Panc1 (cell line): ENCODE results near the gene RNF224. TPM values are rescaled to one million over a fixed set of nuclear protein-coding genes. Genes with fewer than 3 reads are reported as not detected.

Experiments used
- ATAC-seq: fragments of 200-7000 bp; cut with Tn5 transposase; 2 replicates; pipeline ENCODE4 v1.9.1; 2020; ENCODE audit warnings: mild to moderate bottlenecking, moderate library complexity
- BruUV-seq: library from RNA; stranded (reverse); fragments of 400-500 nt; replicated peaks from 2 replicates; lab custom pipeline; 2021; lab: Mats Ljungman, UMichigan
- CTCF ChIA-PET: fragments of 300-600 bp; sonication (Branson Sonifier 250); formaldehyde crosslinking; loops from one replicate; lab custom pipeline; 2022; ENCODE audit warnings: antibody characterized with exemption; lab: Charles Lee
- POLR2A ChIA-PET: fragments of 300-600 bp; sonication (Branson Sonifier 250); formaldehyde crosslinking; loops from one replicate; lab custom pipeline; 2022; ENCODE audit warnings: antibody characterized with exemption; lab: Charles Lee
- DNase-seq: peaks from one replicate; pipeline ENCODE4 v3.0.0-alpha.2; 2010; ENCODE audit warnings: low read depth, low spot score
- H3K27ac ChIP-seq: 2 replicates; pipeline ENCODE4 v1.5.1; 2011; ENCODE audit warnings: mild to moderate bottlenecking, low read length, inconsistent platforms
- H3K27me3 ChIP-seq: fragments of 200-500 bp; sonication (Bioruptor generic); 2 replicates; pipeline ENCODE4 v1.6.0; 2014; ENCODE audit warnings: low read length, inconsistent platforms; ENCODE audit not compliant: control insufficient read depth, insufficient read depth
- H3K36me3 ChIP-seq: fragments of 200-500 bp; sonication (Bioruptor generic); 2 replicates; pipeline ENCODE4 v1.5.1; 2014; ENCODE audit warnings: inconsistent platforms, mild to moderate bottlenecking, low read length, moderate library complexity; ENCODE audit not compliant: control insufficient read depth, insufficient read depth
- H3K4me1 ChIP-seq: 2 replicates; pipeline ENCODE4 v1.5.1; 2011; ENCODE audit warnings: inconsistent platforms, mild to moderate bottlenecking, low read length, moderate library complexity; ENCODE audit not compliant: control insufficient read depth, insufficient read depth
- H3K4me3 ChIP-seq, 2 experiments: 2 replicates each; pipeline ENCODE4 v1.5.1; 2011 to 2012; ENCODE audit warnings: low read depth in 2 of 2, low read length in 2 of 2, mild to moderate bottlenecking in 2 of 2, inconsistent platforms in 1 of 2, moderate library complexity in 1 of 2
- H3K9me3 ChIP-seq: fragments of 200-500 bp; sonication (Bioruptor generic); 2 replicates; pipeline ENCODE4 v1.5.1; 2014; ENCODE audit warnings: low read depth, mild to moderate bottlenecking, inconsistent platforms, low read length, moderate library complexity; ENCODE audit not compliant: control insufficient read depth, insufficient read depth
- CTCF ChIP-seq: fragments of 450-650 bp; IDR thresholded peaks from 2 replicates; pipeline ENCODE4 v1.5.1; 2017; ENCODE audit warnings: mild to moderate bottlenecking
- POLR2AphosphoS5 ChIP-seq: IDR thresholded peaks from 2 replicates; pipeline ENCODE4 v1.6.1; 2012; ENCODE audit warnings: mild to moderate bottlenecking, low read depth, low read length, moderate library complexity
- REST ChIP-seq, 2 experiments: IDR thresholded peaks; 2 replicates each; pipeline ENCODE4 v1.6.1; 2011 to 2012; ENCODE audit warnings: low read depth in 2 of 2, control low read depth in 1 of 2, low read length in 1 of 2, mild to moderate bottlenecking in 1 of 2, moderate library complexity in 1 of 2; ENCODE audit not compliant: insufficient read depth in 1 of 2
- SIN3A ChIP-seq: IDR thresholded peaks from 2 replicates; pipeline ENCODE4 v1.6.1; 2012; ENCODE audit warnings: low read depth, mild to moderate bottlenecking, low read length, moderate library complexity, borderline replicate concordance; ENCODE audit not compliant: insufficient read depth
- TCF7L2 ChIP-seq: IDR thresholded peaks from 2 replicates; pipeline ENCODE4 v1.6.1; 2011; ENCODE audit warnings: mild to moderate bottlenecking, low read depth, low read length, inconsistent platforms
- in situ Hi-C: cut with HindIII; loops from 2 replicates; pipeline ENCODE4 v1.10.0; 2016; ENCODE audit warnings: low sequenced_read_pairs, low pct_unique_long_range_greater_than_20kb
- intact Hi-C: fragments of 100-400 bp; cut with micrococcal nuclease; formaldehyde crosslinking; loops from one replicate; pipeline ENCODE4 v1.10.0; 2022; ENCODE audit not compliant: unreplicated experiment
- total RNA-seq: library from RNA; stranded (reverse); gene quantifications from one replicate; pipeline ENCODE4 v1.2.1, GENCODE V29; 2021; ENCODE audit not compliant: unreplicated experiment

RNF224 gene
- total RNA-seq, 1 experiment from 2014 or later: 0.15 TPM

GRCh38 chr9:137192859-137193258 lies 34.4 kb upstream of the RNF224 start:
- H3K27me3 ChIP-seq: no peaks in the 10 kb centered on the region
- in situ Hi-C loops: no loop called here
- no peaks in the 10 kb centered on the region for H3K9me3 ChIP-seq
- ChIA-PET POLR2A (no interaction called here), CTCF (no interaction called here)
- ATAC-seq (no peak), DNase-seq (no peak)
- H3K4me1 ChIP-seq: peaks cover 39% of the 10 kb centered on the region
- intact Hi-C loops: no loop called here
- no peak for TF ChIP-seq POLR2AphosphoS5
- no peak for TF ChIP-seq REST (IDR thresholded peaks at IDR 0.05; ENCODE audit: insufficient read depth in 1 of 2, low read depth in 2 of 2, low read length in 1 of 2)
- no peak for TF ChIP-seq SIN3A
- no peak for TF ChIP-seq TCF7L2
- no peak for TF ChIP-seq CTCF
- no TSS peak for BruUV-seq
- H3K36me3 ChIP-seq: no peaks in the 10 kb centered on the region; the same call in 1 of the 2 replicates
- no peak overlapping the region for H3K27ac ChIP-seq
- no peak overlapping the region for H3K4me3 ChIP-seq

- Histone ChIP-seq H3K9me3 (no peaks in the 10 kb centered on the region), H3K36me3 (no peaks in the 10 kb centered on the region), H3K4me3 (no peak overlapping the region), H3K27ac (no peak overlapping the region), H3K4me1 (peaks cover 45% of the 10 kb centered on the region), H3K27me3 (no peaks in the 10 kb centered on the region)
- no peak for TF ChIP-seq TCF7L2
- no peak for TF ChIP-seq REST (IDR thresholded peaks at IDR 0.05; ENCODE audit: insufficient read depth in 1 of 2, low read depth in 2 of 2, low read length in 1 of 2)
- no peak for TF ChIP-seq SIN3A
- no peak for TF ChIP-seq CTCF
- TF ChIP-seq POLR2AphosphoS5: no peak
- in situ Hi-C loops: no loop called here
- BruUV-seq: no TSS peak
- ATAC-seq: no peak
- POLR2A ChIA-PET: no interaction called here
- CTCF ChIA-PET: no interaction called here
- intact Hi-C loops: no loop called here
- no peak for DNase-seq
Observed at GRCh38 chr9:137193771-137194170, 33.5 kb upstream of the RNF224 start.
